H9 (cell line): ENCODE measurements around the gene ZSCAN31. TPM values are rescaled to one million over a fixed set of nuclear protein-coding genes. Genes with fewer than 3 reads are reported as not detected.

Source experiments
- DNase-seq: peaks from one replicate; pipeline ENCODE4 v3.0.0-alpha.2; 2017
- H2AFZ ChIP-seq: one replicate; pipeline ENCODE4 v1.6.1; 2013; ENCODE audit warnings: mild to moderate bottlenecking, low read length, control low read depth, moderate library complexity
- H2AK5ac ChIP-seq: 2 replicates; pipeline ENCODE4 v1.6.1; 2013; ENCODE audit warnings: low read length, control low read depth, mixed read lengths; ENCODE audit not compliant: insufficient read length
- H2BK120ac ChIP-seq: one replicate; pipeline ENCODE4 v1.6.1; 2013; ENCODE audit warnings: low read depth, mild to moderate bottlenecking, low read length, control low read depth, inconsistent platforms; ENCODE audit not compliant: poor library complexity, severe bottlenecking
- H2BK12ac ChIP-seq: 2 replicates; pipeline ENCODE4 v1.6.1; 2013; ENCODE audit warnings: low read length, control low read depth, mixed read lengths, low read depth; ENCODE audit not compliant: insufficient read length
- H2BK15ac ChIP-seq: 2 replicates; pipeline ENCODE4 v1.6.1; 2013; ENCODE audit warnings: low read depth, low read length, control low read depth
- H2BK20ac ChIP-seq: one replicate; pipeline ENCODE4 v1.6.1; 2013; ENCODE audit warnings: low read depth, mild to moderate bottlenecking, low read length, control low read depth, inconsistent platforms; ENCODE audit not compliant: poor library complexity, severe bottlenecking
- H2BK5ac ChIP-seq: 2 replicates; pipeline ENCODE4 v1.6.1; 2013; ENCODE audit warnings: low read length, control low read depth, mixed read lengths; ENCODE audit not compliant: insufficient read length
- H3K14ac ChIP-seq: 2 replicates; pipeline ENCODE4 v1.6.1; 2013; ENCODE audit warnings: low read length, control low read depth; ENCODE audit not compliant: insufficient read depth
- H3K18ac ChIP-seq: 2 replicates; pipeline ENCODE4 v1.6.1; 2013; ENCODE audit warnings: low read depth, mild to moderate bottlenecking, mixed read lengths, low read length, control low read depth; ENCODE audit not compliant: insufficient read length
- H3K23ac ChIP-seq: 2 replicates; pipeline ENCODE4 v1.6.1; 2013; ENCODE audit warnings: low read length, control low read depth, mixed read lengths, low read depth; ENCODE audit not compliant: insufficient read length
- H3K23me2 ChIP-seq: 2 replicates; pipeline ENCODE4 v1.6.1; 2013; ENCODE audit warnings: low read depth, mild to moderate bottlenecking, mixed read lengths, low read length, control low read depth; ENCODE audit not compliant: insufficient read length, poor library complexity, severe bottlenecking
- H3K27ac ChIP-seq: 2 replicates; pipeline ENCODE4 v1.5.1; 2013; ENCODE audit warnings: low read length, control low read depth, mixed read lengths, low read depth; ENCODE audit not compliant: insufficient read length
- H3K27me3 ChIP-seq: 2 replicates; pipeline ENCODE4 v1.6.1; 2013; ENCODE audit warnings: low read length, control low read depth, inconsistent platforms; ENCODE audit not compliant: insufficient read depth
- H3K4ac ChIP-seq: 2 replicates; pipeline ENCODE4 v1.6.1; 2013; ENCODE audit warnings: low read depth, mild to moderate bottlenecking, control low read depth, inconsistent platforms, low read length, moderate library complexity
- H3K4me1 ChIP-seq: 2 replicates; pipeline ENCODE4 v1.6.1; 2013; ENCODE audit warnings: low read length, control low read depth, inconsistent platforms; ENCODE audit not compliant: insufficient read depth
- H3K4me2 ChIP-seq: 2 replicates; pipeline ENCODE4 v1.6.1; 2013; ENCODE audit warnings: low read length, control low read depth, mixed read lengths; ENCODE audit not compliant: insufficient read length, insufficient read depth
- H3K56ac ChIP-seq: 2 replicates; pipeline ENCODE4 v1.6.1; 2013; ENCODE audit warnings: low read depth, mild to moderate bottlenecking, mixed read lengths, low read length, control low read depth; ENCODE audit not compliant: insufficient read length
- H3K79me1 ChIP-seq: 2 replicates; pipeline ENCODE4 v1.6.1; 2013; ENCODE audit warnings: low read depth, mild to moderate bottlenecking, moderate library complexity, low read length, control low read depth, inconsistent platforms; ENCODE audit not compliant: insufficient read depth, poor library complexity, severe bottlenecking
- H3K79me2 ChIP-seq: 2 replicates; pipeline ENCODE4 v1.6.1; 2013; ENCODE audit warnings: low read length, control low read depth, inconsistent platforms; ENCODE audit not compliant: insufficient read depth
- H3K9ac ChIP-seq: 2 replicates; pipeline ENCODE4 v1.6.1; 2013; ENCODE audit warnings: low read length, control low read depth, mixed read lengths; ENCODE audit not compliant: insufficient read length; ENCODE audit errors: extremely low read depth
- H3K9me3 ChIP-seq: one replicate; pipeline ENCODE4 v1.6.1; 2013; ENCODE audit warnings: low read depth, low read length, inconsistent platforms; ENCODE audit not compliant: control insufficient read depth
- H3T11ph ChIP-seq: one replicate; pipeline ENCODE4 v1.6.1; 2013; ENCODE audit warnings: mild to moderate bottlenecking, low read length, control low read depth, inconsistent platforms
- H4K20me1 ChIP-seq: one replicate; pipeline ENCODE4 v1.6.1; 2013; ENCODE audit not compliant: control insufficient read depth, insufficient read length, insufficient read depth
- H4K5ac ChIP-seq: 2 replicates; pipeline ENCODE4 v1.6.1; 2013; ENCODE audit warnings: low read depth, mild to moderate bottlenecking, mixed read lengths, low read length, control low read depth; ENCODE audit not compliant: insufficient read length
- H4K8ac ChIP-seq: replicated peaks from 2 replicates; pipeline ENCODE4 v1.6.1; 2013; ENCODE audit warnings: low read length, control low read depth, mixed read lengths, low read depth; ENCODE audit not compliant: insufficient read length
- H4K91ac ChIP-seq: 2 replicates; pipeline ENCODE4 v1.6.1; 2013; ENCODE audit warnings: low read depth, mild to moderate bottlenecking, moderate library complexity, mixed read lengths, low read length, control low read depth; ENCODE audit not compliant: insufficient read length
- H3K27ac Mint-ChIP-seq, 3 experiments: 2 replicates in 2 of 3; 3 replicates in 1 of 3; pipeline ENCODE4 v1.8.0; 2020 to 2021; ENCODE audit warnings: mixed read lengths in 3 of 3, mild to moderate bottlenecking in 1 of 3, moderate library complexity in 1 of 3
- H3K27me3 Mint-ChIP-seq: 2 replicates; pipeline ENCODE4 v1.8.0; 2021; ENCODE audit warnings: low read depth, mild to moderate bottlenecking, moderate library complexity, mixed read lengths
- H3K36me3 Mint-ChIP-seq, 3 experiments: 2 replicates in 2 of 3; 3 replicates in 1 of 3; pipeline ENCODE4 v1.8.0; 2020 to 2021; ENCODE audit warnings: low read depth in 3 of 3, mixed read lengths in 3 of 3; ENCODE audit not compliant: insufficient read depth in 1 of 3
- H3K4me1 Mint-ChIP-seq, 2 experiments: 2 replicates each; pipeline ENCODE4 v1.8.0; 2020; ENCODE audit warnings: mixed read lengths in 2 of 2
- H3K4me3 Mint-ChIP-seq, 2 experiments: 2 replicates in 1 of 2; 3 replicates in 1 of 2; pipeline ENCODE4 v1.8.0; 2020 to 2021; ENCODE audit warnings: mild to moderate bottlenecking in 2 of 2, mixed read lengths in 2 of 2, moderate library complexity in 1 of 2
- H3K9me3 Mint-ChIP-seq, 2 experiments: 2 replicates in 1 of 2; 3 replicates in 1 of 2; pipeline ENCODE4 v1.8.0; 2020; ENCODE audit warnings: mild to moderate bottlenecking in 2 of 2, mixed read lengths in 2 of 2, moderate library complexity in 1 of 2
- WGBS: extraction: QIAGEN DNeasy Blood & Tissue Kit; methylation state at CpG from one replicate; pipeline ENCODE4 v1.1.7; 2013; ENCODE audit warnings: missing lambda C conversion rate, low lambda C conversion rate, mixed read lengths; ENCODE audit not compliant: insufficient read length; ENCODE audit errors: extremely low coverage; 5-methylcytosine and 5-hydroxymethylcytosine counted together
- total RNA-seq: library from RNA; stranded (reverse); gene quantifications from 2 replicates; pipeline ENCODE4 v1.2.1, GENCODE V29; 2021
- TF ChIP-seq, protein P1 (sequence below): fragments of 200-600 bp; sonication (generic); conservative IDR thresholded peaks from 3 replicates; pipeline ENCODE4 v1.8.0; 2021; ENCODE audit warnings: antibody characterized with exemption, mild to moderate bottlenecking

ZSCAN31 gene
- total RNA-seq, 1 experiment from 2014 or later: 7.1 TPM

- H3K4ac ChIP-seq: no peak overlapping the region
- no peak overlapping the region for H2BK20ac ChIP-seq
- H2BK15ac ChIP-seq: no peak overlapping the region
- no peak overlapping the region for H3K9ac ChIP-seq
- no peak overlapping the region for H3K23ac ChIP-seq
- H3K14ac ChIP-seq: no peak overlapping the region
- H3K9me3 ChIP-seq: no peaks in the 10 kb centered on the region
- no peaks in the 10 kb centered on the region for H3K9me3 Mint-ChIP-seq
- no peak overlapping the region for H2AFZ ChIP-seq
- H3K56ac ChIP-seq: no peak overlapping the region
- no peaks in the 10 kb centered on the region for H3K79me2 ChIP-seq
- no peak overlapping the region for H3K27ac ChIP-seq
- H3K4me3 Mint-ChIP-seq: no peak overlapping the region; a peak in 1 of 5 replicates
- H3K36me3 Mint-ChIP-seq: no peaks in the 10 kb centered on the region
- H2AK5ac ChIP-seq: no peak overlapping the region
- no peak overlapping the region for H3K27ac Mint-ChIP-seq
- peaks cover 0 to 4% of the 10 kb centered on the region in 2 experiments; a peak in 1 of 4 replicates for H3K4me1 Mint-ChIP-seq
- no peaks in the 10 kb centered on the region for H3K23me2 ChIP-seq
- no peaks in the 10 kb centered on the region; the same call in 1 of the 2 replicates for H3K27me3 ChIP-seq
- WGBS: no CpG with 5 or more reads among the region's 1 CpG
- H2BK120ac ChIP-seq: no peak overlapping the region
- H3K18ac ChIP-seq: no peak overlapping the region
- no peaks in the 10 kb centered on the region for H4K20me1 ChIP-seq
- no peak overlapping the region for H4K91ac ChIP-seq
- H2BK5ac ChIP-seq: no peak overlapping the region
- no peak overlapping the region for H4K5ac ChIP-seq
- DNase-seq: no peak
- no peaks in the 10 kb centered on the region for H3K79me1 ChIP-seq
- H3K27me3 Mint-ChIP-seq: peaks cover 29% of the 10 kb centered on the region
- no peak overlapping the region for H3T11ph ChIP-seq
- no peak overlapping the region for H4K8ac ChIP-seq
- no peak overlapping the region for H3K4me2 ChIP-seq
- TF ChIP-seq, protein P1, sequence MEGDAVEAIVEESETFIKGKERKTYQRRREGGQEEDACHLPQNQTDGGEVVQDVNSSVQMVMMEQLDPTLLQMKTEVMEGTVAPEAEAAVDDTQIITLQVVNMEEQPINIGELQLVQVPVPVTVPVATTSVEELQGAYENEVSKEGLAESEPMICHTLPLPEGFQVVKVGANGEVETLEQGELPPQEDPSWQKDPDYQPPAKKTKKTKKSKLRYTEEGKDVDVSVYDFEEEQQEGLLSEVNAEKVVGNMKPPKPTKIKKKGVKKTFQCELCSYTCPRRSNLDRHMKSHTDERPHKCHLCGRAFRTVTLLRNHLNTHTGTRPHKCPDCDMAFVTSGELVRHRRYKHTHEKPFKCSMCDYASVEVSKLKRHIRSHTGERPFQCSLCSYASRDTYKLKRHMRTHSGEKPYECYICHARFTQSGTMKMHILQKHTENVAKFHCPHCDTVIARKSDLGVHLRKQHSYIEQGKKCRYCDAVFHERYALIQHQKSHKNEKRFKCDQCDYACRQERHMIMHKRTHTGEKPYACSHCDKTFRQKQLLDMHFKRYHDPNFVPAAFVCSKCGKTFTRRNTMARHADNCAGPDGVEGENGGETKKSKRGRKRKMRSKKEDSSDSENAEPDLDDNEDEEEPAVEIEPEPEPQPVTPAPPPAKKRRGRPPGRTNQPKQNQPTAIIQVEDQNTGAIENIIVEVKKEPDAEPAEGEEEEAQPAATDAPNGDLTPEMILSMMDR: no peak
- no peak overlapping the region for H2BK12ac ChIP-seq
- H3K4me1 ChIP-seq: no peaks in the 10 kb centered on the region
These were observed 8.1 kb upstream of the ZSCAN31 start for GRCh38 chr6:28343898-28344677.
